ENCODE data around the gene NUPR2.

- no peak for TF ChIP-seq CEBPB (IDR thresholded peaks at IDR 0.05; ENCODE audit: low read depth, low read length)
- no peak for TF ChIP-seq POLR2A (IDR thresholded peaks at IDR 0.05; ENCODE audit: low read depth, low read length)
- no peak for TF ChIP-seq CTCF (conservative IDR thresholded peaks at IDR 0.05; ENCODE audit: low read depth, low read length)
- no peak for TF ChIP-seq USF2 (IDR thresholded peaks at IDR 0.05; ENCODE audit: low read depth, low read length)
- TF ChIP-seq RAD21 (IDR thresholded peaks at IDR 0.05; ENCODE audit: low read length): no peak
- TF ChIP-seq SMC3 (IDR thresholded peaks at IDR 0.05; ENCODE audit: low read depth, low read length): no peak
- TF ChIP-seq, protein P1, sequence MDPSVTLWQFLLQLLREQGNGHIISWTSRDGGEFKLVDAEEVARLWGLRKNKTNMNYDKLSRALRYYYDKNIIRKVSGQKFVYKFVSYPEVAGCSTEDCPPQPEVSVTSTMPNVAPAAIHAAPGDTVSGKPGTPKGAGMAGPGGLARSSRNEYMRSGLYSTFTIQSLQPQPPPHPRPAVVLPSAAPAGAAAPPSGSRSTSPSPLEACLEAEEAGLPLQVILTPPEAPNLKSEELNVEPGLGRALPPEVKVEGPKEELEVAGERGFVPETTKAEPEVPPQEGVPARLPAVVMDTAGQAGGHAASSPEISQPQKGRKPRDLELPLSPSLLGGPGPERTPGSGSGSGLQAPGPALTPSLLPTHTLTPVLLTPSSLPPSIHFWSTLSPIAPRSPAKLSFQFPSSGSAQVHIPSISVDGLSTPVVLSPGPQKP (IDR thresholded peaks at IDR 0.05; ENCODE audit: borderline replicate concordance, low read depth, low read length): no peak
- no peak for TF ChIP-seq MAFK (IDR thresholded peaks at IDR 0.05; ENCODE audit: low read depth, low read length)
- TF ChIP-seq CHD1 (IDR thresholded peaks at IDR 0.05; ENCODE audit: low read depth, low read length): no peak
- no peak for TF ChIP-seq RFX5 (IDR thresholded peaks at IDR 0.05; ENCODE audit: low read depth, low read length)
- TF ChIP-seq RCOR1 (IDR thresholded peaks at IDR 0.05; ENCODE audit: insufficient replicate concordance, low read length): no peak
- TF ChIP-seq MAZ (IDR thresholded peaks at IDR 0.05; ENCODE audit: borderline replicate concordance, low read depth, low read length): no peak
- no peak for TF ChIP-seq FOS (IDR thresholded peaks at IDR 0.05; ENCODE audit: low read depth, low read length)
Observed at GRCh38 chr7:56091591-56091990, 24.6 kb downstream of the NUPR2 start.

Measured in IMR-90 (cell line).